GM23338 (cell line): Measurements from ENCODE around the gene YJEFN3. TPM values are rescaled to one million over a fixed set of nuclear protein-coding genes. Genes with fewer than 3 reads are reported as not detected.

Experiments used
- ATAC-seq: fragments of 200-7000 bp; cut with Tn5 transposase; 3 replicates; pipeline ENCODE4 v1.9.1; 2020
- DNase-seq: peaks from one replicate; pipeline ENCODE4 v3.0.0-alpha.2; 2015; ENCODE audit warnings: low spot score
- H2AFZ ChIP-seq: fragments of 200-600 bp; sonication (generic); 2 replicates; pipeline ENCODE4 v1.8.0; 2016; ENCODE audit warnings: antibody characterized with exemption, mild to moderate bottlenecking, moderate library complexity
- H3F3A ChIP-seq: fragments of 200-600 bp; sonication (generic); replicated peaks from 2 replicates; pipeline ENCODE4 v1.8.0; 2017; ENCODE audit warnings: antibody characterized with exemption, mixed run types, low read depth
- H3K27ac ChIP-seq: fragments of 200-600 bp; sonication (generic); 2 replicates; pipeline ENCODE4 v1.6.1; 2016; ENCODE audit warnings: low read depth
- H3K27me3 ChIP-seq: fragments of 200-600 bp; sonication (generic); 2 replicates; pipeline ENCODE4 v1.8.0; 2016; ENCODE audit warnings: mild to moderate bottlenecking, mixed run types, moderate library complexity; ENCODE audit not compliant: insufficient read depth
- H3K36me3 ChIP-seq: fragments of 200-600 bp; sonication (generic); 2 replicates; pipeline ENCODE4 v1.8.0; 2016; ENCODE audit warnings: mild to moderate bottlenecking; ENCODE audit not compliant: insufficient read depth
- H3K4me1 ChIP-seq: fragments of 200-600 bp; sonication (generic); 2 replicates; pipeline ENCODE4 v1.8.0; 2016; ENCODE audit warnings: mild to moderate bottlenecking, moderate library complexity; ENCODE audit not compliant: insufficient read depth
- H3K4me2 ChIP-seq: fragments of 200-600 bp; sonication (generic); 2 replicates; pipeline ENCODE4 v1.7.1; 2017; ENCODE audit warnings: mixed run types
- H3K4me3 ChIP-seq: fragments of 200-600 bp; sonication (generic); 2 replicates; pipeline ENCODE4 v1.6.1; 2016; ENCODE audit warnings: mixed run types
- H3K79me2 ChIP-seq: fragments of 200-600 bp; sonication (generic); replicated peaks from 2 replicates; pipeline ENCODE4 v1.8.0; 2017; ENCODE audit warnings: mild to moderate bottlenecking; ENCODE audit not compliant: insufficient read depth
- H3K9me2 ChIP-seq: fragments of 200-600 bp; sonication (generic); 2 replicates; pipeline ENCODE4 v1.8.0; 2017; ENCODE audit not compliant: insufficient read depth
- H4K20me1 ChIP-seq: fragments of 200-600 bp; sonication (generic); replicated peaks from 2 replicates; pipeline ENCODE4 v1.8.0; 2017; ENCODE audit warnings: mild to moderate bottlenecking; ENCODE audit not compliant: insufficient read depth
- H3K27ac Mint-ChIP-seq: 2 replicates; pipeline ENCODE4 v1.8.0; 2020; ENCODE audit warnings: inconsistent platforms, mild to moderate bottlenecking, moderate library complexity, mixed read lengths
- H3K27me3 Mint-ChIP-seq: 3 replicates; pipeline ENCODE4 v1.8.0; 2022; ENCODE audit warnings: low read depth, mild to moderate bottlenecking, moderate library complexity, mixed read lengths, inconsistent platforms; ENCODE audit not compliant: insufficient read depth, poor library complexity
- H3K36me3 Mint-ChIP-seq: 3 replicates; pipeline ENCODE4 v1.8.0; 2021; ENCODE audit warnings: low read depth, mild to moderate bottlenecking, inconsistent platforms, moderate library complexity, mixed read lengths
- H3K4me1 Mint-ChIP-seq: 3 replicates; pipeline ENCODE4 v1.8.0; 2020; ENCODE audit warnings: mild to moderate bottlenecking, inconsistent platforms, mixed read lengths
- H3K4me3 Mint-ChIP-seq: 3 replicates; pipeline ENCODE4 v1.8.0; 2021; ENCODE audit warnings: moderate library complexity, mild to moderate bottlenecking, inconsistent platforms, mixed read lengths
- H3K9me3 Mint-ChIP-seq: 3 replicates; pipeline ENCODE4 v1.8.0; 2020; ENCODE audit warnings: moderate library complexity, mild to moderate bottlenecking, inconsistent platforms, mixed read lengths
- CREB1 ChIP-seq: fragments of 250-450 bp; sonication (Bioruptor Pico); IDR thresholded peaks from 2 replicates; pipeline ENCODE4 v1.5.0; 2020; ENCODE audit warnings: low read depth, mild to moderate bottlenecking, moderate library complexity
- CTCF ChIP-seq, 2 experiments: fragments of 200-600 bp in 1 of 2; sonication (generic) in 1 of 2; conservative IDR thresholded peaks; 2 replicates each; pipeline versions ENCODE4 v1.5.1 to v1.6.1; 2016 to 2017; ENCODE audit warnings: antibody characterized with exemption in 2 of 2, low read depth in 2 of 2, mild to moderate bottlenecking in 2 of 2, moderate library complexity in 1 of 2
- EZH2 ChIP-seq: fragments of 200-600 bp; sonication (generic); IDR thresholded peaks from one replicate; pipeline ENCODE4 v1.8.0; 2017; ENCODE audit warnings: antibody characterized with exemption, mild to moderate bottlenecking, low read depth; ENCODE audit not compliant: unreplicated experiment
- NANOG ChIP-seq: IDR thresholded peaks from 2 replicates; pipeline ENCODE4 v1.6.1; 2016; ENCODE audit warnings: antibody characterized with exemption, borderline replicate concordance
- POLR2AphosphoS5 ChIP-seq: IDR thresholded peaks from 2 replicates; pipeline ENCODE4 v1.6.1; 2016; ENCODE audit warnings: antibody characterized with exemption, low read depth
- REST ChIP-seq: IDR thresholded peaks from one replicate; pipeline ENCODE4 v1.6.1; 2018; ENCODE audit warnings: antibody characterized with exemption; ENCODE audit not compliant: unreplicated experiment
- ZNF114 ChIP-seq: fragments of 250-450 bp; sonication (Bioruptor Pico); IDR thresholded peaks from 2 replicates; pipeline ENCODE4 v1.5.0; 2020; ENCODE audit warnings: mild to moderate bottlenecking, moderate library complexity
- polyA plus RNA-seq: library from polyadenylated mRNA; unstranded; fragments of >200 nt; fragmentation: Nextera tagmentation; extraction: Ambion mirVana; gene quantifications from 2 replicates; pipeline ENCODE4 v1.2.1, GENCODE V29; 2016
- total RNA-seq: library from RNA; depleted of rRNA; stranded (reverse); fragments of >200 nt; shearing (Covaris generic); gene quantifications from 2 replicates; pipeline ENCODE4 v1.2.3, GENCODE V29; 2014
- TF ChIP-seq, protein P1 (sequence below): IDR thresholded peaks from 2 replicates; pipeline ENCODE4 v1.6.1; 2016; ENCODE audit warnings: antibody characterized with exemption

Gene YJEFN3
- total and polyA plus RNA-seq, 2 experiments from 2014 or later, result 3.5 to 6.5 TPM

- Mint-ChIP-seq H3K9me3 (no peaks in the 10 kb centered on the region; the same call in 2 of the 3 replicates), H3K4me3 (peak within 1 kb of the TSS; percentile 95), H3K27ac (peak within 1 kb of the TSS; percentile 96), H3K36me3 (peaks cover 30% of the 10 kb centered on the region), H3K27me3 (peaks cover 13% of the 10 kb centered on the region), H3K4me1 (peaks cover 3% of the 10 kb centered on the region; the same call in 2 of the 3 replicates)
- Histone ChIP-seq H3K4me1 (no peaks in the 10 kb centered on the region; the same call in 1 of the 2 replicates), H3K27ac (peak within 1 kb of the TSS; percentile 92), H3F3A (0 out of 2 replicates have a peak, but pooled peaks cover 3% of the 10 kb centered on the region), H3K36me3 (0 out of 2 replicates have a peak, but pooled peaks cover 3% of the 10 kb centered on the region), H3K4me3 (peak within 1 kb of the TSS; percentile 99), H4K20me1 (peaks cover 12% of the 10 kb centered on the region; the same call in 1 of the 2 replicates), H2AFZ (peak within 1 kb of the TSS; percentile 98), H3K27me3 (no peaks in the 10 kb centered on the region), H3K4me2 (peak within 1 kb of the TSS; percentile 99), H3K79me2 (peaks cover 44% of the 10 kb centered on the region), H3K9me2 (no peaks in the 10 kb centered on the region)
- ATAC-seq, result peak; percentile 90
- peak; percentile 97 for DNase-seq
- peak; percentile 25 to 29; a peak in 2 of 4 replicates for TF ChIP-seq CTCF (conservative IDR thresholded peaks at IDR 0.05; ENCODE audit: low read depth in 2 of 2)
- TF ChIP-seq, protein P1, sequence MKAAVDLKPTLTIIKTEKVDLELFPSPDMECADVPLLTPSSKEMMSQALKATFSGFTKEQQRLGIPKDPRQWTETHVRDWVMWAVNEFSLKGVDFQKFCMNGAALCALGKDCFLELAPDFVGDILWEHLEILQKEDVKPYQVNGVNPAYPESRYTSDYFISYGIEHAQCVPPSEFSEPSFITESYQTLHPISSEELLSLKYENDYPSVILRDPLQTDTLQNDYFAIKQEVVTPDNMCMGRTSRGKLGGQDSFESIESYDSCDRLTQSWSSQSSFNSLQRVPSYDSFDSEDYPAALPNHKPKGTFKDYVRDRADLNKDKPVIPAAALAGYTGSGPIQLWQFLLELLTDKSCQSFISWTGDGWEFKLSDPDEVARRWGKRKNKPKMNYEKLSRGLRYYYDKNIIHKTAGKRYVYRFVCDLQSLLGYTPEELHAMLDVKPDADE, result peak; percentile 94
- no peak for TF ChIP-seq REST
- peak; percentile 86 for TF ChIP-seq CREB1 (CRISPR knock-in tag)
- TF ChIP-seq POLR2AphosphoS5, result peak; percentile 96
These were observed 12.8 kb upstream of the YJEFN3 start, which contains the start of gene NDUFA13 for GRCh38 chr19:19515642-19516519. Gene NDUFA13, plus strand, starts transcription at chr19:19516225. Its CDS starts 14 bp downstream, at chr19:19516239.

DNA sequence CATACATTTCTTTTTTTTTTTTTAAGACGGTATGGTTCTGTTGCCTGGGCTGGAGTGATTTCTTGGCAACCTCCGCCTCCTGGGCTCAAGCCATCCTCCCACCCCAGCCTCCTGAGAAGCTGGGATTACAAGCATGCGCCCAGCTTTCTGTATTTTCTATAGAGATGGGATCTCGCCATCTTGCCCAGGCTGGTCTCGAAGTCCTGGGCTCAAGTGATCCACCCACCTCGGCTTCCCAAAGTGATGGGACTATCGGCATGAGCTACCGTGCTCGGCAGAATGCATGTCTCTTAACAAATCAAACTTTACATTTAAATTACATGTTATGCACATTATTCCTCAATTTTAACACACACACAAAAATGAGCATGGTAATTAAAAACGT is 11.5 kb upstream of the YJEFN3 start:
- Mint-ChIP-seq H3K27ac (no peak overlapping the region), H3K27me3 (peaks cover 10% of the 10 kb centered on the region), H3K9me3 (no peaks in the 10 kb centered on the region; the same call in 1 of the 3 replicates), H3K4me1 (peaks cover 2% of the 10 kb centered on the region; the same call in 2 of the 3 replicates), H3K4me3 (peak overlapping the region; percentile 95), H3K36me3 (peaks cover 35% of the 10 kb centered on the region)
- Histone ChIP-seq H2AFZ (no peak overlapping the region), H3K9me2 (no peaks in the 10 kb centered on the region), H3K27me3 (no peaks in the 10 kb centered on the region), H3F3A (0 out of 2 replicates have a peak, but pooled peaks cover 3% of the 10 kb centered on the region), H4K20me1 (peaks cover 17% of the 10 kb centered on the region; the same call in 1 of the 2 replicates), H3K27ac (no peak overlapping the region), H3K4me1 (no peaks in the 10 kb centered on the region; the same call in 1 of the 2 replicates), H3K4me2 (peak overlapping the region; percentile 99), H3K36me3 (0 out of 2 replicates have a peak, but pooled peaks cover 3% of the 10 kb centered on the region), H3K4me3 (peak overlapping the region; percentile 99), H3K79me2 (peaks cover 57% of the 10 kb centered on the region)
- no peak for DNase-seq
- ATAC-seq, result no peak
- TF ChIP-seq ZNF114 (CRISPR knock-in tag), result no peak
- no peak for TF ChIP-seq EZH2
- no peak for TF ChIP-seq NANOG
- no peak for TF ChIP-seq CTCF (conservative IDR thresholded peaks at IDR 0.05; ENCODE audit: low read depth in 2 of 2)
- no peak for TF ChIP-seq REST
